ENCODE results near the gene TBC1D22A.

The TBC1D22A gene

DNA sequence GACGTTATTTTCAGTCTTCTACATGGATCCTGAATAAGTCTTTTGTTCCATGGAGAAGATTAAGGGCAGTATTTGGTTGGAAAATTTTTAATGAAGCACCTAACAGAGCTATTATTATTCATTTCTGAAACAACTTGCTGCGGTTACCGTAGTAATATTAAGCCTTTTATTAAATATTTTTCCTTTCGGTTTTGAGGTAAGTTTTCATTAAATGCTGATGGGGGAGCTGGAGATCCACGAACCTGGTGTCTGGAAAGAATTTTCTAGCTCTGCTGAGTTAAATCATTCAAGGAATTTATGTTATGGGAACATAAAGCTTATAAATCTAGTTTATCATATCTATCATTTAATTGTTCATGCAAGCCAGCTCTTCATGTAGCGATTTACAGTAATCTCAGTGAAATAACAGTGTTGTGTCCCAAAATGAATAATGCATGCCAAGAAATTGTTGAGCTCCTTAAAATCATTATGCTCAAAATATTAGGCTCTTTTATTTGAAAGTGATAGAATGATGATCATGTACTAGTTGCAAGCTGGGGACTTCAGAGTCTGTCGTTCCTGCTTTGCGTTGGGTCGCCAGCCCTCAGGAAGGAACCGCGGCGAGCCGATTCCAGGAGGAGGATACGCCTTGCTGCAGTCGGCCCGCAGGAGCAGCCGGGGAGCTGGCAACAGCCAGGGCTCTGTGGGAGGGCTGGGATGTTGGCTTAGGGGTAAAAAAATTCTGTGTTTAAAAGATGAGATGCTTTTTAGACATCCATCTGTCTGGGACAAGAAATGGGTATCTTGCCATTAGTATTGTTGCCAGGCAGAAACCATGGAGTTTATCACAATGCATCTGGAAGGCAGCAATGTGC is 83.1 kb downstream of the TBC1D22A start:
- no peaks in the 10 kb centered on the region for H3K36me3 ChIP-seq (replicated peaks)
- TF ChIP-seq, protein P1, sequence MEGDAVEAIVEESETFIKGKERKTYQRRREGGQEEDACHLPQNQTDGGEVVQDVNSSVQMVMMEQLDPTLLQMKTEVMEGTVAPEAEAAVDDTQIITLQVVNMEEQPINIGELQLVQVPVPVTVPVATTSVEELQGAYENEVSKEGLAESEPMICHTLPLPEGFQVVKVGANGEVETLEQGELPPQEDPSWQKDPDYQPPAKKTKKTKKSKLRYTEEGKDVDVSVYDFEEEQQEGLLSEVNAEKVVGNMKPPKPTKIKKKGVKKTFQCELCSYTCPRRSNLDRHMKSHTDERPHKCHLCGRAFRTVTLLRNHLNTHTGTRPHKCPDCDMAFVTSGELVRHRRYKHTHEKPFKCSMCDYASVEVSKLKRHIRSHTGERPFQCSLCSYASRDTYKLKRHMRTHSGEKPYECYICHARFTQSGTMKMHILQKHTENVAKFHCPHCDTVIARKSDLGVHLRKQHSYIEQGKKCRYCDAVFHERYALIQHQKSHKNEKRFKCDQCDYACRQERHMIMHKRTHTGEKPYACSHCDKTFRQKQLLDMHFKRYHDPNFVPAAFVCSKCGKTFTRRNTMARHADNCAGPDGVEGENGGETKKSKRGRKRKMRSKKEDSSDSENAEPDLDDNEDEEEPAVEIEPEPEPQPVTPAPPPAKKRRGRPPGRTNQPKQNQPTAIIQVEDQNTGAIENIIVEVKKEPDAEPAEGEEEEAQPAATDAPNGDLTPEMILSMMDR (IDR thresholded peaks at IDR 0.05; ENCODE audit: low read depth, low read length, missing control alignments), result peak; percentile 57
- no peaks in the 10 kb centered on the region for H3K27me3 ChIP-seq (replicated peaks)
- peak overlapping the region; percentile 6 for H3K4me3 ChIP-seq (ENCODE audit: low read depth, low read length)
- peak overlapping the region; percentile 37 for H3K27ac ChIP-seq
- peak; percentile 16 for DNase-seq
- in situ Hi-C loops (cut with HindIII; ENCODE audit: low pct_ligation_motif_present, low sequenced_read_pairs), result no loop called here

DNA sequence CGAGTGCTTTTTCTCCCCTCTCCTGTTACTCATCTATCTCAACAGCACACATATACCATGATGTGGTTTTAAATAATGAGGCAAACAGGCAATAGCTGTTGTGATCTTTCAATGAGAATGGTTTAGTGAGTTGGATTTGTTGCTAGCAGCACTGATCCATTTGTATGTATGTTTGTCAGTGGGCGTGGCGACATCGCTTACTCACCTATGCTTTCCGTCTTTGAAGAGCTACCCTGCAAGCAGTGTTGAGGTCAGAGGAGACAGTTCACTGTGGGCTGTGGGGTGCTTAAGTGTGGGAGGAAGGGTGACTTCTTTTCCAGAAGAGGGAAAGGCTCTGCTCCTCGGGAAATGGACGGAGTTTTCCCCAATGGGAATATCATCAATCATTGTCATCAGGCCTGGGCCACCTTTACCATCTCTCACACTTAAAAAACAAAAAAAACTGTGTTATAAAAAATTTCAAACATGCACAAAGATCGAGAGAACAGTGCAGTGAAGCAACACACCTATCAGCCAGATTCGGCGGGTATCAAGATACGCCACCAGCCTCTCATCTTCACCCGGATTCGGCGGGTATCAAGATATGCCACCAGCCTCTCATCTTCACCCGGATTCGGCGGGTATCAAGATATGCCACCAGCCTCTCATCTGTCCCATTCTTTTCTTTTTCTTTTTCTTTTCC is 83.8 kb downstream of the TBC1D22A start:
- no peaks in the 10 kb centered on the region for H3K27me3 ChIP-seq (replicated peaks)
- peak; percentile 11 for DNase-seq
- in situ Hi-C loops (cut with HindIII; ENCODE audit: low pct_ligation_motif_present, low sequenced_read_pairs), result no loop called here
- peak overlapping the region; percentile 37 for H3K27ac ChIP-seq
- no peak overlapping the region for H3K4me3 ChIP-seq (ENCODE audit: low read depth, low read length)
- no peaks in the 10 kb centered on the region for H3K36me3 ChIP-seq (replicated peaks)
- TF ChIP-seq, protein P1 (IDR thresholded peaks at IDR 0.05; ENCODE audit: low read depth, low read length, missing control alignments), result no peak

DNA sequence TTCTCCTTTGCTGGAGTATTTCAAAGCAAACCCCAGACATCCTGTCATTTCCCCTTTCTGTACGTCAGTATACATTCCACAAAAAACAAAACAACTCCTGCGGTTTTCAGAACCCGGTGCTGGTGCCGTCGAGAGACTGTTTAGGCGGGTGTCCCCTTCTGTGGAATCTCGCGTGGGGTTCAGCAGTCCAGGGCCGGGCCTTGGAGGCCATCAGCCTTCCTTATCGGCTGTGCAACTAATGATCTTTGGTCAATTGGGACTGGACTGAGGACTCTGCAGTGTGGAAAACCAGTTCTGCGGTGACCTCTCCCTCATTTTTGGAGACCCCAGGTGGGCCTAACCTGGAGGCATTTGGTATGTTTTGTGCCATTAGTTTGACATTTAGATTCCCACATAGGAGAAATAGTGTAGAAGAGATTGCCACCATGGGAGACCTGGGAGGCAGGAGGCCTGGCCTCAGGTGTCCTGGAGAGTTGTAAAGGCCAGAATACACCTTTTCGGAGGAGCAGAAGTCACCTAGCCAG is 84.4 kb downstream of the TBC1D22A start:
- peak; percentile 63 for DNase-seq
- Histone ChIP-seq H3K36me3 (replicated peaks) (no peaks in the 10 kb centered on the region), H3K4me3 (ENCODE audit: low read depth, low read length) (no peak overlapping the region), H3K27me3 (replicated peaks) (no peaks in the 10 kb centered on the region), H3K27ac (peak overlapping the region; percentile 31)
- TF ChIP-seq, protein P1 (IDR thresholded peaks at IDR 0.05; ENCODE audit: low read depth, low read length, missing control alignments), result no peak
- in situ Hi-C loops (cut with HindIII; ENCODE audit: low pct_ligation_motif_present, low sequenced_read_pairs), result no loop called here

DNA sequence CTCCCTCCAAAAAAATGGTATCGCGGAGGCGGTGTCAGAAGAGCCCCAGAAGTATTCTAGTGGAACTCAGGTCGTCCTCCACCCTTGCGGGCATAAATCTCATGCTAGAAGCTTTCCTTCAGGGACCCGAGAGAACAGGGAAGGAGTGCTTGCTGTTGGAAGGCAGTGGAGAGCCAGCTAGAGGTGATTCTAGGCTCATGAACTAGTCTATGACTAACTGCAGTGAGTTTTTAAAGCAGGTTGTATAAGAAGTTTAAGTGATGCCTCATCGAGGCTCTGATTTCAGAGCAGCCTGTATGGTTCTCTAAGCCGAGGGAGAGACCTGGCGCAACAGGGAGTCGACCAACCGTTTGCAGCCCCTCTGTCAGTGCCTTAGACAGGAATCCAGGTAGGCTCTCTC is 85.7 kb downstream of the TBC1D22A start:
- in situ Hi-C loops (cut with HindIII; ENCODE audit: low pct_ligation_motif_present, low sequenced_read_pairs), result no loop called here
- DNase-seq, result peak; percentile 20
- TF ChIP-seq, protein P1 (IDR thresholded peaks at IDR 0.05; ENCODE audit: low read depth, low read length, missing control alignments), result no peak
- H3K36me3 ChIP-seq (replicated peaks), result no peaks in the 10 kb centered on the region
- no peaks in the 10 kb centered on the region for H3K27me3 ChIP-seq (replicated peaks)
- no peak overlapping the region for H3K4me3 ChIP-seq (ENCODE audit: low read depth, low read length)
- H3K27ac ChIP-seq, result no peak overlapping the region

DNA sequence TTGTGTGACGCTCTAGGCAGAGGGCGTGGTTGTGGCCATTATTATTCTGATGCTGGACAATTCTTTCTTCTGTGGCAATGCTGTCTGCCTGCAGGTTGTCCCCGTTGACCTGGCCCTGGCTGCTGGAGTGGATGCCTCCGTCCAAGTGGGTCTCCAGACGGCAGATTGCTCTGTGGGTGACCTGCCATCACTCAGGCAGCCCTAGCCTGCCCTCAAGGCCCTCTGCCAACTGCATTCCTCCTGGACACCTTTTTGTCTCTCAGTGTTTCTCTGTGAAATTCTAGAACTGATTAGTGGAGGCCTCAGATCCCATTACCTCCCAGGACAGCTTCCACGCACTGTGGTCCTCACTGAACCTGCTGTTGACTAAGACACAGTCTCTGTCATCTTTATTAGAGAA is 86.7 kb downstream of the TBC1D22A start:
- Histone ChIP-seq H3K27me3 (replicated peaks) (no peaks in the 10 kb centered on the region), H3K36me3 (replicated peaks) (no peaks in the 10 kb centered on the region), H3K4me3 (ENCODE audit: low read depth, low read length) (no peak overlapping the region), H3K27ac (no peak overlapping the region)
- TF ChIP-seq, protein P1 (IDR thresholded peaks at IDR 0.05; ENCODE audit: low read depth, low read length, missing control alignments), result no peak
- DNase-seq, result no peak
- in situ Hi-C loops (cut with HindIII; ENCODE audit: low pct_ligation_motif_present, low sequenced_read_pairs), result no loop called here
